Fibroblast of skin of right biceps (primary cell): ENCODE measurements around the gene CASP8.

Experiments
- DNase-seq: peaks from one replicate; pipeline ENCODE4 v3.0.0-alpha.2; 2013

CASP8 gene

DNA sequence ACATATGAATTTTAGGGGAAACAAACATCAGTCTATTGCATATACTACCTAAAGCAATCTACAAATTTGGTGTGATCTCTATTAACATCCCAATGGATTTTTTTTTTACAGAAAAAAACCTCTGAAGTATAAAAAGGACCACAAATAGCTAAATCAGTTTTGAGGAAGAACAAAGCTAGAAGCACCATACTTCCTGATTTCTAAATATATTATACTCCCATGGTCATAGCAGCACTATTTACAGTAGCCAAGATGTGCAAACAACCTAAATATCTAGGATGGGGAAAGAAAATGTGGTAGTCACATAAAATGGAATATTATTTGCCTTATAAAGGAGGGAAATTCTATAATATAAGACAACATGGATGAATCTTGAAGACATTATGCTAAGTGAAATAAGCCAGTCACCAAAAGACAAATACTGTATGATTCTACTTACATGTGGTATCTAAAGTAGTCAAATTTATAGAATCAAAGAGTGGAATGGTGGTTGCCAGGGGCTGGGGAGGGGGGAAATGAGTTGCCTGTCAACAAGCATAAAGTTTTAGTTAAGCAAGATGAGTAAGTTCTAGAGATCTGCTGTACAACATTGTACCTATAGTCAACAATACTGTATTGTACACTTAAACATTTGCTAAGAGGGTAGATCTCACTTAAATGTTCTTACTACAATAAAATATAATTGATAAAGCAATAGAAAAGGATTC, 17.6 kb upstream of the CASP8 start:
- no peak for DNase-seq

DNA sequence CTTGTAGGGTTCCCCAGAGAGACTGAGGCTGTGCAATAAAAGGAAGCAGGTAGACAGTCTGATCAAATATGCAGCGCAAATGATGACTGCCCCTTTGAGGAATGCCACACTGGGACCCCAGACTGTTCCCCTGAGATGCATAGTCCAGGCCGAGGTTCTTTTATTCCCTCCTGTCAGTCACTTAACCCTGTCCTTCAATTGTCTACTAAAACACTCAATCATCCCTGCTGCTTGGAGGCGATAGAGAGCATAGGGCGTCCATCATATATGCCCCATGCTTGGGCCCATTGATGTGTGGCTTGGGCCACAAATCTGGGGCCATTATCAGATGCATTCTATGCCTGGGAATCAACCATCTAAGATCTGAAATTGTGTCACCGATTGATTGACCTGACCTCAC, 15.5 kb upstream of the CASP8 start:
- DNase-seq, result no peak

DNA sequence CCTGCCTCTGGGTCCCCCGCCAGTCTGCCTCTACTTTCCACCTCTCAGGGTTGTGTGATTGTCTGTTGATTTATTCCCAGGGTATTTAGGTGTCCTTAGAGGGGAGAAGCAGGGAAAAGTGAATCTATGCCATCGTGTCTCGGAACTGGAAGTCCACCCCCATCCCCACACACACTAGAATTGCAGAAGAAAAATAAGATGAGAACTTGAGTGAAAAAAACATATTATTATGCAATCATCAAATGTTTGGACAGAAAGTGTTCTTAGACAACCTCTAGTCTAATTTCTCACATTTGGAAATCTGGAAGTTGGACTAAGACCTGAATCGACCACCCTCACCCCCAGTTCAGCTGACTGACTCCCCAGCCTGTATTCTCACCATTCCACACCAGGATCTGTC, 14.1 kb upstream of the CASP8 start:
- no peak for DNase-seq

DNA sequence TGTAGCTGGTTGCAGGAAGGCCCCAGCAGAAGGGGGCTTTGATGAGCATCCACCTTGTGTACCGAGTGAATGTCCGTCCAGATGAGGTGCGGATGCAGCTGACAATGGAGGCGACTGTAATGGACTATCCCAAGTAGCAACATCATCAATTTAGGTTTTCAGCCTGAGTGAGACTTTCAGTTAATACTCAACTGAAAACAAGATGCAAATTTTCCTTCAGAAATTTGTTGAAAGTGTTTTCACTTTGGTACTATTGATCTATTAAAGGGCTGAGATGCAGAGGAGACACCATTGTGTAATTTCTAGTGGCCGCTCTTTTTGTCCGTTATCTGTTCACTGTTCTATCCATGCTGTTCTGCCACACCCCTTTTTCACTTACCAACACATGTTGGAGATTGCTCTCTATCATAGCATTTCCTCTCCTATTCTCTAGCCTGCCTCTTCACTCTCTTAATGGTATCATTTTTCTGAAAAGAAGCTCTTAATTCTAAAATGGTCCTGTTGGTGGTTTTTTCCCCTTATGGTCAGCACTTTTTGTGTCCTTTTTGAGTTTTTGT, 12.0 kb upstream of the CASP8 start:
- no peak for DNase-seq

DNA sequence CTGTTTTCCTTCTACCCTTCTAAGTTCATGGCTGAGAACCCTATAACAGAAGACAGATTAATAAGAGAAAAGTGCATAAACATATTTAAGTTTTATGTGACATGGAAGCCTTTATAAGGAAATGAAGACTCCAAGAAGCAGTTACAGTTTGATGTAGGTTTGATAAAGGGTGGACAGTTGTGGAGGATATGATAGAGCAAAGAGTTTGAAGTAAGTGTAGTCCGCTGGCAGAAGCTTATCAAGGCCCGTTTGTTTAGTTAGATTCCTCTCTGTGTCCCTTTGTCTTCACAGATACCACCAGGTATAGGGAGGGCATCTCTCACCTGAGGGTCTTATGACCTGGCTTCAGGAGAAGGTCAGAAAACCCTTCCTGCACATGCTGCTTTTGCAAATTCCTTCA, 10.4 kb upstream of the CASP8 start:
- DNase-seq, result no peak

DNA sequence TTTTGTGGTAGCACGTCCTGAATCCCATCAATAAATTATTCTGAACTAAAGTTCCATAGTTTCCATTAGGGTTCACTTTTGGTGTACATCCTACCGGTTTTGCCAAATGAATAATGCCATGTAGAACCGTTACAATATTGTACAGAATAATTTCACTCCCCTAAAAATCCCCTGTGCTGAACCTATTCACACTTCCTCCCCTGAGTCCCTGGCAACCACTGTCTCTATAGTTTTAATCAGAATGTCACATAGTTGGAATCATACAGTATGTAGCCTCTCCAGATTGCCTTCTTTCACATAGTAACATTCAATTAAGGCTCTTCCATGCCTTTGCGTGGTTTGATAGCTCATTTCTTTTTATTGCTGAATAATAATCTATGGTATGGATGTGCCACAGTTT, 9.6 kb upstream of the CASP8 start:
- DNase-seq, result no peak

DNA sequence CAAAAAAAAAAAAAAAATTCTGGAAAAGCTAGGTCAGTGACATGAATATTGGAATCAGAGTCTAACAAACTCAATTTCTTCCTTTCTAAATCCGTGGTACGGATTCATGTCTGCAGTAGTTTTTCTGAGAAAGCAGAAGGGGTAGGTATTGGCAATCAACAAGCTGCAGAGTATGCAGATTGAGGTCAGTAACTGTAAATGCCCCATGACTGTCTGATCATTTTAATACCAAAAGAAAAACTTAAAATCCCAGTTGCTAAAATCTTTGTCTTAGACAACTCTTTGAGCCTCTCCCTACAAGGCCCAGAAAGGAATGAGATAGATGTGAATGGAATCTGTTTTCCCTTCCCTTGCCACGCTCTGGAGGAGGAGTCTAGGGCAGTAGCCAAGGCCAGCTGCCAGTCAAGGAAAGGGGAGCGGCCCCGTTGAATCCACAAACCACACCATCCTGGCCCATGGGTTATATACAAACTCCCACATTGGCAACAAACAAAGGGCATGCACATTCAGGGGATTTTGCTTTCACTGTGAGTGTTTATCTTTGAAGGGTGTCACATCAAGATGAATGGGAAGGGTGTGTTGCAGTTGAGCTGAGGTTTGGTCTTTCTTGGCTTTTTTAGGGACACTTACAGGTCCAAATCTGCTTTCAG, 6.1 kb upstream of the CASP8 start:
- DNase-seq, result peak; percentile 54

GRCh38 chr2:201255408-201256033, 4.8 kb upstream of the CASP8 start:
- peak; percentile 33 for DNase-seq

DNA sequence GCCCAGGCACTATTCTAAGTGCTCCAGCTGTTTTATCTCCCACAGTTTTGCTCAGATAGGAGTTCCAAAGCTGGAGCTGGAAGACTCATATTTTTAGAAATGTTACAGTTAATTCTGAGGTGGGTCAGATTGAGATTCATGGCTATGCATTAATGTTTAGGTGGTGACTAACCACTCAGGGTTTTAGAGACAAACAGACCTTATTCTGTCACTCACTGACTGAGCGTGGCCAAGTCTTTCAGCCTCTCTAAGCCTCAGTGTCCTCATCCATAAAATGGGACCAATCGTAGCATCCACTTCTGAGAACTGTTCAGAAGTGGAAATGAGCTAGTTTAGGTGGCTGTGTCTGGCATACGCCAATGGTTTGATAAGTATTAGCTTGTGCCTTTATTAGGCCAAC, 4.3 kb upstream of the CASP8 start:
- peak; percentile 65 for DNase-seq

GRCh38 chr2:201257381-201257955, 2.9 kb upstream of the CASP8 start:
- no peak for DNase-seq

- peak; percentile 85 for DNase-seq
These were observed 2.2 kb upstream of the CASP8 start for GRCh38 chr2:201257956-201258665.

DNA sequence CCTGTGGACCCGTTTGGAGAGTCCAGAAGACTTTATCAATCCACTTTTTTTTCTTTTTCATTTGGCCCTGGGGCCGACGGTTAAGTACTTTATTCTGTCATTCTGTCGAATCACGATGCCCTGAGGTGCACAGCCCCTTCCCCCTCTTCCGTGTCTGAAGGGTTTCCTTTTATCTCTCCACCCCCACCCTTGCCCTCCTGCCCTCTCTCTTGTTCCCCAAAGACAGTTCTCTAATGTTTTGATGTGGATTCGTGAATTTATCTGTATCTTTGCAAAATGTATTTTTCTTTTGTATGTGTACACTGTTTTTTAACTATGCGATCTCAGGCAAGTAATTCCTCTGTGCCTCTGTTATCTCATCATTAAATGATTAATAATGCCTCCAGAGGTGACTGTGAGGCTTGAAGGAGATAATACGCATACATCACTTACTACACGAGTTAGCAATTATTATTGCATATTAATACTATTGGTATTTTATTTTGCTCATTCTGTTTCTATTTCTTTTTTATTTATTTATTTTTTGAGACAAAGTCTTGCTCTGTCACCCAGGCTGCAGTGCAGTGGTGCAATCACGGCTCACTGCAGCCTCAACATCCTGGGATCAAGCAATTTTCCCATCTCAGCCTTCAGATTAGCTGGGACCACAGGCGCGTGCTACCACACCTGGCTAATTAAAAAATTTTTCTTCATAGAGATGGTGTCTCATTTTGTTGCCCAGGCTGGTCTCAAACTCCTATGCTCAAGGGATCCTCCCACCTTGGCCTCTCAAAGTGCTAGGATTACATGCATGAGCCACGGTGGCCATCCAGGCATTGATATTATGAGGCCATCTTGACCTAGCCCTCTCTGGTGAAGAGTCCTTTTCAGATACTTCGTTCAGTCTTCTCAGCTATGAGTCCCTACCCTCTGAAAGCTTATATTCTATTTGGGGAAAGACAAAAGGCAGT, 1.4 kb upstream of the CASP8 start:
- no peak for DNase-seq

GRCh38 chr2:201261471-201261870, 1.1 kb downstream of the CASP8 start:
- no peak for DNase-seq

DNA sequence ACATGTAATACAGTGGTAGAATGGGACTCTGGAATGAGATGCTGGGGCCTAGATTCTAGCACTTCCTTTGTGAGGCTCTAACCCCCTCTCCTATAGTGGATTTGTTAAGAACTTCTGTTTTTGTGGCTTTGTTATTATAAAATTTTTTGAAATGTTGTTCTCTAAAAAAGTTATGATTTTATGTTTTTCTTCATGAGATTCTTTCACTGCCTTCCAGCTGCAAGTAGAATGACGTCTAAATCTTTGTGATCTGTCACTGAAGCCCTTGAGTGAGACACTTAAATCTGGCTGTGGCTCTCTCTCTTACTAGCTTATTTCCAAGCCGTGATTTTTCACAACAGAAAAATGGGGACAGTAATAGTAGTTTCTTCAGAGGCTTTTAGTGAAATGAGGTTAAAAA, 1.6 kb downstream of the CASP8 start:
- DNase-seq, result no peak

DNA sequence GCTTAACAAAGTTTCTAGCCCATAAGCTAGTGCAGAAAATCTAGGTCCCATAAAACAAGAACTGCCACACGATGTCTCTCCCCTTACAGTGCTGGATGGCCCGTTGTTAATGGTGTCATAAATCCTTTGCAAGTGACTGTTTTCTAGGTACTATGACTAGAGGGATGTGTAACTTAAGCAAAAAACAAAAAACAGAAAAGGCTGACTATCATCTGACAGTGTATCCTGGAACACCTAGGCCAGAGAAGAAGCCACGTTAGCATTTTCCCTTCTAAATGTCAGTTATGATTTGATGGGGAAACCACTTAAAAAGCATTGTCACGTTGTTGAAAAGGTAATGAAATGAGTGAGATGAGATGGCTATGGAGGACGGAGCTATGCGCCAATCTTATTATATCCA, 2.4 kb downstream of the CASP8 start:
- no peak for DNase-seq

DNA sequence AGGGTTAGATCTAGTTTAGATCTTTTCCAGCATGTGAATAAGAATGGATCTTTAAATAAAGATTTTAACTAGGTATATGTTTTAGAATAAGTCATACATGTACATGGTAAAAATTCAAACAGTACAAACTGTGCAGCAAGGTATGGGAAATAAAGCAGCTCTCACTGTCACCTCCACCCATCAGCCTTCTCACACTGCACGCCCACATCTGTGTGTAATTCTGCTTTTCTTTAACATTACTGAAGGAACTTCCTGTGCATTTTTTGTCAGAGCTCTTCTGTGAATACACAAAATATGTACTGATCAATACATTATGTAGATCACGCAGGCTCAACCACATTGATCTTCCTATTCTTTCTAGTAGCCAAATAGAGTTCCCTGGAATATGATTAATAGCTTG, 3.4 kb downstream of the CASP8 start:
- no peak for DNase-seq

DNA sequence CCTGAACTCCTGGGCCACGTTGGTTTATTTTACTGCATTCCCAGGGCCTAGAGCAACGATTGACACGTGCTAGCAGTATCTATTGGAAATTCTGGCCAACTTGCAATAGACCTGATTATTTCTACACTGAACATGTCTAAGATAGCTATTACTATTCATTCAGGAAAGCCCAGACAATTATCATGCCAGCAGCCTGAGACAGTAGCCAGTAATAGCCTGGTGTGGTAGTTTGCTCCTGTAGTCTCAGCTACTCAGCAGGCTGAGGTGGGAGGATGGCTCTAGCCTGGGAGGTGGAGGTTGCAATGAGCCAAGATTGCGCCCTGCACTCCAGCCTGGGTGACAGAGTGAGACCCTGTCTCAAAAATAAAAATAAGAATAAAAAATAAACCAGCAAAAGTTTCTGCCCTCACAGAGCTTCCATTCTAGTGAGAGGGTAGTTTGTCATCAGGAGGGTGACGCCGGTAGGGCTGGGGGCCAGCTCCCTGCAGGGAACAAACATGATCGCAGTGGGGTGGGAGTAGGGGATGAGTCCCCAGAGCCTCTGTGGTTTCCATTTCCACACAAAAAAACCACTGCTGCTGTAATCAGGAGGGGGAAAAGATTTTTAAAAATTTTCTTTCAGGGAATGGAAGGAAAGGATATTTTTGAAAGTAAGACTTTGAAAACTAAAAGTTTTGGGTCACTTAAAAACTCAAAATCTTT, 4.3 kb downstream of the CASP8 start:
- DNase-seq, result peak; percentile 32

DNA sequence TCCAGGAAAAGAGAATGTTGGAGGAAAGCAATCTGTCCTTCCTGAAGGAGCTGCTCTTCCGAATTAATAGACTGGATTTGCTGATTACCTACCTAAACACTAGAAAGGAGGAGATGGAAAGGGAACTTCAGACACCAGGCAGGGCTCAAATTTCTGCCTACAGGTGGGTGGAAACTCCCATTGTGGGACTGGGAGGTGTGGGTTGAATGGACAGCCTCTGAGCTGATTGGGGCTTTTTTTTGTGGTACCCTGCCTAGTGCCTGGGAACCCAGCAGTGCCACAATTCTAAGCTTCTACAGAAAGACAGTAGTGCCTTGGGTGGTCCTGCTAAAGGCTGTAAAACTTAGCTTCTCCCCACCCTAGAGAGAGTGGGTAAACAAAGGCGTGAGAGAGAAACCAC, 6.3 kb downstream of the CASP8 start:
- DNase-seq, result no peak

DNA sequence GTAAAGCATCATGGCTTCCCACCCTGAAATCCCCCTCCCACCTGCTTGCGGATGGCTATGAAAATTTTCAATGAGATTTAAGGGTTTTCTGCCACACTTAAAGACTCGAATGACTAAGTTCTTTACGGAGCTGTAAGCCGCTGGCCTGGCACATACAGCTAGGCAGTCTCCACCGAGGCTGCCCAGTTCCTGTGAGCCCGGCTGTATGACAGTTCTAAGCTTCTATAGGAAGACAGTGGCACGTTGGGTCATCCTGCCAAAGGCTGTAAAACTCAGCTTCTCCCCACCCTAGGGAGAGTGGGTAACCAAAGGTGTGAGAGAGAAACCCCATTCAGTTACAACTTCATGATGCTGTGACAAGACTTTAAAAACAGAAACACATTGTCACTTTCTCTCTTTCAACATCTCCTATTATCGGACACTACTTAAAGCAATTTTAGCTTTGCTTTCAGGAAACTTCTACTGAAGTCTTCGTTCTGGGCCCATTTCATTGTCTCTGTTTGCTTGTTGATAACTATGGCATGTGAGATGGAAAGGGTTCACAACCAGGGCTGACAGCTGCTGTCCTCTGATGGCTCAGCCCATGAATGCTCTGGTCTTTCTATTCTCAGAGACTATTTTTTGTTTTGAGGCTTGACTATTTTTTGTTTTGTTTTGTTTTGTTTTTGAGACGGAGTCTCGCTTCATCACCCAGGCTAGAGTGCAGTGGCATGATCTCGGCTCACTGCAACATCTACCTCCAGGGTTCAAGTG, 7.1 kb downstream of the CASP8 start:
- DNase-seq, result no peak

- no peak for DNase-seq
These were observed 9.4 kb downstream of the CASP8 start for GRCh38 chr2:201269764-201270163.
